Testis (tissue), 2 donors: ENCODE measurements around the gene SNAI3.

ENCODE experiments used
- CTCF ChIP-seq, 3 experiments: fragments of 450-650 bp in 2 of 3; fragments of 200-600 bp in 1 of 3; sonication (generic) in 1 of 3; IDR thresholded peaks; one replicate each; pipeline ENCODE4 v1.5.1; 2016 to 2019; ENCODE audit warnings: antibody characterized with exemption in 3 of 3, mild to moderate bottlenecking in 2 of 3, moderate library complexity in 1 of 3
- POLR2A ChIP-seq: fragments of 450-650 bp; IDR thresholded peaks from one replicate; pipeline ENCODE4 v1.6.1; 2017; ENCODE audit warnings: antibody characterized with exemption, mild to moderate bottlenecking, moderate library complexity

- TF ChIP-seq CTCF (IDR thresholded peaks at IDR 0.05) (no peak), POLR2A (no peak)
These were observed 30.5 kb downstream of the SNAI3 start for GRCh38 chr16:88655733-88656281.
